Measurements from ENCODE around the gene C1orf21.

Gene C1orf21

GRCh38 chr1:184634296-184634695 is 247.5 kb downstream of the C1orf21 start:
- no peak for DNase-seq

GRCh38 chr1:184635347-184635979 is 248.6 kb downstream of the C1orf21 start:
- DNase-seq: no peak

- DNase-seq: no peak
These were observed 249.2 kb downstream of the C1orf21 start for GRCh38 chr1:184635980-184636431.

- DNase-seq: no peak
These were observed 250.9 kb downstream of the C1orf21 start for GRCh38 chr1:184637664-184638240.

GRCh38 chr1:184639205-184639604 is 252.4 kb downstream of the C1orf21 start:
- no peak for DNase-seq

GRCh38 chr1:184640505-184640904 is 253.7 kb downstream of the C1orf21 start:
- DNase-seq: no peak

- no peak for DNase-seq
These were observed 255.1 kb downstream of the C1orf21 start for GRCh38 chr1:184641894-184642293.

GRCh38 chr1:184643661-184644060 is 256.8 kb downstream of the C1orf21 start:
- DNase-seq: no peak

- no peak for DNase-seq
These were observed 257.9 kb downstream of the C1orf21 start for GRCh38 chr1:184644771-184645170.

GRCh38 chr1:184646178-184646701 is 259.4 kb downstream of the C1orf21 start:
- DNase-seq: no peak

- DNase-seq: no peak
These were observed 260.0 kb downstream of the C1orf21 start for GRCh38 chr1:184646824-184647223.

- no peak for DNase-seq
These were observed 260.6 kb downstream of the C1orf21 start for GRCh38 chr1:184647471-184647870.

- no peak for DNase-seq
These were observed 261.5 kb downstream of the C1orf21 start for GRCh38 chr1:184648160-184648855.

GRCh38 chr1:184648856-184649201 is 262.0 kb downstream of the C1orf21 start:
- DNase-seq: no peak

GRCh38 chr1:184649451-184649888 is 262.6 kb downstream of the C1orf21 start:
- peak; percentile 31 for DNase-seq

GRCh38 chr1:184650177-184650866 is 263.5 kb downstream of the C1orf21 start:
- DNase-seq: no peak

- DNase-seq: no peak
These were observed 268.4 kb downstream of the C1orf21 start for GRCh38 chr1:184655185-184655584.

GRCh38 chr1:184656221-184656620 is 269.4 kb downstream of the C1orf21 start:
- DNase-seq: no peak

- DNase-seq: no peak
These were observed 271.2 kb downstream of the C1orf21 start for GRCh38 chr1:184658055-184658454.

GRCh38 chr1:184660462-184661191 is 273.8 kb downstream of the C1orf21 start:
- no peak for DNase-seq

- no peak for DNase-seq
These were observed 275.0 kb downstream of the C1orf21 start for GRCh38 chr1:184661801-184662200.

GRCh38 chr1:184664042-184664660 is 277.3 kb downstream of the C1orf21 start:
- peak; percentile 62 for DNase-seq

Data from fibroblast of skin of scalp (primary cell).